HG03159 (cell line): ENCODE results near the gene LPAR1.

Experiments
- ATAC-seq: cut with Tn5 transposase; IDR thresholded peaks from one replicate; pipeline ENCODE4 v1.9.1; 2021; ENCODE audit warnings: mild to moderate bottlenecking, moderate library complexity; ENCODE audit not compliant: unreplicated experiment

Gene LPAR1

DNA sequence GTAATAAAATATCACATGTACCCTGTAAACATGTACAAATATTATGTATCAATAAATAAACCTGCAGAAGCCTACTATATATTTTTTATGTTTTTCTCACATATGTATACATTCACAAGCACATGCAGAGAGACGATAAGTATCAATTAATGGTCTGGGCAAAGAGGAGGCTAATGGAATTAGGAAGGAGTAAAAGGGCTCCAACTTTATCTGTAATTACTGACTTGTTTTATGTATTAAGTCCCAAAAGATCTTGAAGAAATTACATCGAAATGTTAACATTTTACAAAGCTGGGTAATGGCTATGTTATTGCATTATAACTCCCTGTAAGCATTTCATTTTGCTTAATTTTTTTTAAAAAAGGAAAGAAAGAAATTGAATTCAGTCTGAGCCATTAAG lies 78.0 kb downstream of the LPAR1 start:
- no peak for ATAC-seq

DNA sequence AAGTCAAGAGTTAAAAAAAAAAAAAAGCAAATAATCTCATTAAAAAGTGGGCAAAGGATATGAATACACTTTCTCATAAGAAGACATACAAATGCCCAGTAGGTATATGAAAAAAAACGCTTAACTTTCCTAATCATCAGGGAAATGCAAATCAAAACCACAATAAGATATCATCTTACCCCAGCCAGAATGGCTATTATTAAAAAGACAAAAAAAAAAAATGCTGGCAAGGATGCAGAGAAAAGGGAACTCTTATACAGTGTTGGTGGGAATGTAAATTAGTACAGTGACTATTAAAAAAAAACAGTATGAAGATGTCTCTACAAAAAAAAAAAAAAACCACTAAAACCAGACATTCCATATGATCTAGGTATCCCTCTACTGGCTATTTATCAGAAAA lies 79.4 kb downstream of the LPAR1 start:
- ATAC-seq, result no peak

GRCh38 chr9:110954822-110955291 lies 83.4 kb downstream of the LPAR1 start:
- ATAC-seq, result no peak

GRCh38 chr9:110952540-110952859 lies 85.8 kb downstream of the LPAR1 start:
- ATAC-seq, result no peak

- ATAC-seq, result no peak
These were observed 86.3 kb downstream of the LPAR1 start for GRCh38 chr9:110951805-110952539.

GRCh38 chr9:110950041-110950645 lies 88.1 kb downstream of the LPAR1 start:
- ATAC-seq, result no peak

- no peak for ATAC-seq
These were observed 89.2 kb downstream of the LPAR1 start for GRCh38 chr9:110949081-110949480.

DNA sequence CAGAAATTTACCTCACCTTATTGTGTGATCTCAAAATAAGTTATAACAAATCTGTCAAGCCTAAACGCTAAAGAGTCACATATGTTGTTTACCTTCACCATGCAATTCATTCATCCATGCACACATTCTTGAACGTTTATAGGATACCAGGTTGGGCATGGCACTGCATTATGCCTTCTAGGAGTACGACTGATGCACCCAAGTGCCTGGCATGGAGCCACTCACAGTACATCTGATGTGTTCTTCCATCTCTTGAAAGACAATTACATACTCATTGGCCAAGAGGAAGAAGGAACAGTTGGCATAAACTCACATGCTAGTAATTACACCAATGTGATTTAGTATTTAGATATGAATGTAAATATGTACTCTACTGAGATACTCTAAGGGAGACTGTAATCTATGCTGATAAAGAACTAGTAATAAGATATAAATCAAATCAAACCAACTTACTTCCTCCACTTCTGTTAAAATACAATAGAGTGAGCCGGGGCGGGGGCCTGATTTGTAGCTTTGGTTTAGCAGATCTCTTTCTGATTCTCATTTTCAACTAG lies 90.7 kb downstream of the LPAR1 start:
- no peak for ATAC-seq

- no peak for ATAC-seq
These were observed 95.7 kb downstream of the LPAR1 start for GRCh38 chr9:110942522-110942921.

GRCh38 chr9:110940951-110941557 lies 97.2 kb downstream of the LPAR1 start:
- no peak for ATAC-seq

DNA sequence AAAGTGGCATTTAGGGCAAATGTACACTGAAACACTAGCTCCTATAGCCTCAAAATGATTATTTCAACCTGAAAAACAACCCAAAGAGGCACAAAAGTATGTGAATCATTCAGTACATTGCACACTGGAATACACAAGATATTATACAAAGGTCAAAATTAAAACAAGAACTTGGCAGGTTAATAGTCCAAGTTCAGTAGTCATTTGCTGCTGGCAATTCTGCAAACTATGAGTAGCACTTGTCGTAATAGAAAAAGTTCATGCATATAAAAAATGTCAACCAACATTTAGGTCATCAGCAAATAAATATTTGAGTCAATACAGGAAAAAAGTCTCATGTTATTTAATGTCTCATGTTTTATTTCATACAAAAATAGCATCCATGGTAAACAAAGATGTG lies 98.7 kb downstream of the LPAR1 start:
- no peak for ATAC-seq

- ATAC-seq, result no peak
These were observed 99.2 kb downstream of the LPAR1 start for GRCh38 chr9:110939047-110939446.

- no peak for ATAC-seq
These were observed 100.0 kb downstream of the LPAR1 start for GRCh38 chr9:110938242-110938641.

- ATAC-seq, result no peak
These were observed 101.4 kb downstream of the LPAR1 start for GRCh38 chr9:110936719-110937452.

GRCh38 chr9:110936237-110936636 lies 102.0 kb downstream of the LPAR1 start:
- ATAC-seq, result no peak

DNA sequence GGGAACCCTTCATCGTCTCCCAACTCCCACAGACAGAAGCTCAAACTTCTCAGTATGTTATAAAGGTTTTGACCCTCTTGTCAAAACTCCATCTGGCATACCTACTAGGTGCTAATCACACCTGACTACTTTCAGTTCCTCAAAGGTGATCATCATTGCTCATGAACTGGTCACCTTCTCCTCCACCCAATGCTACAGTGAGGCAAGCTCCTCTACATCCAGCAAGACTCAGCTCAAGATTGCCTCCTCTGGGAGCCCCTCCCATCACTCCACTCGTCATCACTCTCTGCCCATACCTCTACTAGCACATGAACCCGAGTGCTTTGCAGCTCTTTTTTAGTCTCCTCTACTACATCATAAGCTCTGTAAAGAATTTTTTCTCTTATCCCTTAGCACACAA lies 102.4 kb downstream of the LPAR1 start:
- ATAC-seq, result no peak

GRCh38 chr9:110933350-110934001 lies 104.8 kb downstream of the LPAR1 start:
- ATAC-seq, result peak; percentile 88

DNA sequence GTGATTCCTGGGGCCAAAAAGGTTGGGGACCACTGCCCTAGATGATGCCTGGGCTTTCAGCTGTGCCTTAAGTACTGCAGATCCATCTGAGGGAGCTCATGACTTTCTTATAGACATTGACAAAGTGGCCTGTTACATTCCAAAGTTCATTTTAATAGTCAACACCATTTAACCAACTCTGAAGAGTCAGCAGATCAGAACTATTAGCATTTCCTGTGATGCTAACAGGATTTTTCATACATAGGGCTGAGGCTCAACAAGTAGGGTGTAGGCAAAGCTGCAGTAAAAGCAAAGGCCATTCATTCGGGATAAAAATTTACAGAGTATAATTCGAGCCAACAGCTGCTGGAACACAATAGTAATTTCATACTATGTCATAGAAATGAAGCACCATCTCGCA lies 105.4 kb downstream of the LPAR1 start:
- no peak for ATAC-seq

DNA sequence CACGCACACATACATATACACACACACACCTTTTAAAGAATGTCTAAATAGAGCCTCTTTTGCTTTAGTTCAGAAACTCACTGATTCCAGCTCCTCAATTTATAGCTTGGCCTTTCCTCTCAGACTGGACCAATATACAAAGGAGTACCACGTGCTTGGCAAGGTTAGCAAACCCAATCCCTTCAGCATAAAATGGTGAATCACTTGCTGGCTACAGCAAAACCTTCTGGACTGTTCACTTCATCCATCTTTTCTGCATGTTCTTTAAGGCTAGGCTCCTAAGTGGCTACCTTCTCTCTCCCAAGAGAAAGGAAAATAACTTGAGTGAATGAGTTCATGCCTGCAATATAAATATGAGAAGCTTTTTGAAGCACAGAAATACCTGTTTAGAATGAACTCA lies 109.7 kb downstream of the LPAR1 start:
- ATAC-seq, result no peak

GRCh38 chr9:110926828-110927487 lies 111.3 kb downstream of the LPAR1 start:
- ATAC-seq, result no peak
